Measurements from ENCODE around the gene STAG1. TPM values are rescaled to one million over a fixed set of nuclear protein-coding genes. Genes with fewer than 3 reads are reported as not detected.

The STAG1 gene
- total RNA-seq, 6 experiments from 2014 or later, result 33.7 to 45.3 (median 43.8) TPM

GRCh38 chr3:136631424-136631823 lies 120.8 kb downstream of the STAG1 start:
- H3K4me1 Mint-ChIP-seq (ENCODE audit: low read depth), result peaks cover 50% of the 10 kb centered on the region
- TF ChIP-seq CTCF (IDR thresholded peaks at IDR 0.05), result no peak
- no peak overlapping the region for H3K27ac Mint-ChIP-seq
- DNase-seq, result no peak
- H3K27me3 Mint-ChIP-seq (ENCODE audit: insufficient read depth), result no peaks in the 10 kb centered on the region
- H3K36me3 Mint-ChIP-seq (ENCODE audit: low read depth), result peaks cover 18% of the 10 kb centered on the region
- H3K4me3 Mint-ChIP-seq, result no peak overlapping the region
- H3K9me3 Mint-ChIP-seq, result no peaks in the 10 kb centered on the region

GRCh38 chr3:136630915-136631314 lies 121.3 kb downstream of the STAG1 start:
- no peak overlapping the region for H3K4me3 Mint-ChIP-seq
- DNase-seq, result no peak
- H3K4me1 Mint-ChIP-seq (ENCODE audit: low read depth), result peaks cover 50% of the 10 kb centered on the region
- H3K27ac Mint-ChIP-seq, result no peak overlapping the region
- no peak for TF ChIP-seq CTCF (IDR thresholded peaks at IDR 0.05)
- peaks cover 18% of the 10 kb centered on the region for H3K36me3 Mint-ChIP-seq (ENCODE audit: low read depth)
- no peaks in the 10 kb centered on the region for H3K27me3 Mint-ChIP-seq (ENCODE audit: insufficient read depth)
- no peaks in the 10 kb centered on the region for H3K9me3 Mint-ChIP-seq

- Mint-ChIP-seq H3K4me3 (no peak overlapping the region), H3K27me3 (ENCODE audit: insufficient read depth) (no peaks in the 10 kb centered on the region), H3K4me1 (ENCODE audit: low read depth) (peaks cover 37% of the 10 kb centered on the region), H3K36me3 (ENCODE audit: low read depth) (peaks cover 18% of the 10 kb centered on the region), H3K27ac (no peak overlapping the region), H3K9me3 (no peaks in the 10 kb centered on the region)
- no peak for TF ChIP-seq CTCF (IDR thresholded peaks at IDR 0.05)
- no peak for DNase-seq
Observed at GRCh38 chr3:136626493-136626892, 125.7 kb downstream of the STAG1 start.

GRCh38 chr3:136624894-136625815 lies 127.0 kb downstream of the STAG1 start:
- Mint-ChIP-seq H3K4me1 (ENCODE audit: low read depth) (peaks cover 31% of the 10 kb centered on the region), H3K27ac (no peak overlapping the region), H3K36me3 (ENCODE audit: low read depth) (peaks cover 18% of the 10 kb centered on the region), H3K9me3 (no peaks in the 10 kb centered on the region), H3K27me3 (ENCODE audit: insufficient read depth) (no peaks in the 10 kb centered on the region), H3K4me3 (no peak overlapping the region)
- no peak for DNase-seq
- no peak for TF ChIP-seq CTCF (IDR thresholded peaks at IDR 0.05)

GRCh38 chr3:136624371-136624770 lies 127.8 kb downstream of the STAG1 start:
- Mint-ChIP-seq H3K4me1 (ENCODE audit: low read depth) (peaks cover 23% of the 10 kb centered on the region), H3K27me3 (ENCODE audit: insufficient read depth) (no peaks in the 10 kb centered on the region)

More at GRCh38 chr3:136624371-136624770, 127.8 kb downstream of the STAG1 start:
- H3K9me3 Mint-ChIP-seq, result no peaks in the 10 kb centered on the region
- no peak overlapping the region for H3K27ac Mint-ChIP-seq
- DNase-seq, result no peak
- peaks cover 18% of the 10 kb centered on the region for H3K36me3 Mint-ChIP-seq (ENCODE audit: low read depth)
- no peak for TF ChIP-seq CTCF (IDR thresholded peaks at IDR 0.05)
- H3K4me3 Mint-ChIP-seq, result no peak overlapping the region

All from HFFc6 (cell line).